Measurements from ENCODE around the gene TMEM132E.

The TMEM132E gene

GRCh38 chr17:34579017-34579946 is at the start of gene TMEM132E:
TSS of gene TMEM132E (plus strand) at chr17:34579582. CDS start at chr17:34581077, 1,495 bp downstream.
- no peaks in the 10 kb centered on the region for H3K9me3 ChIP-seq (ENCODE audit: insufficient read depth, low read length, severe bottlenecking)
- no peak within 1 kb of the TSS for H3K4me2 ChIP-seq (ENCODE audit: insufficient read depth, low read length)
- H3K79me2 ChIP-seq (ENCODE audit: insufficient read depth, low read length): no peaks in the 10 kb centered on the region
- no peak for ATAC-seq (ENCODE audit: insufficient read depth, low read depth)
- H3K9ac ChIP-seq (ENCODE audit: low read depth, low read length): no peak within 1 kb of the TSS
- no peak within 1 kb of the TSS for H3K4me3 ChIP-seq (ENCODE audit: low read depth in 1 of 2, low read length in 2 of 2)
- no peaks in the 10 kb centered on the region for H4K20me1 ChIP-seq (ENCODE audit: insufficient read depth, low read length)
- no peak within 1 kb of the TSS for H2AFZ ChIP-seq (ENCODE audit: low read depth, low read length)
- no peak for TF ChIP-seq EZH2 (IDR thresholded peaks at IDR 0.05; ENCODE audit: borderline replicate concordance, low read depth, low read length, severe bottlenecking)
- no peak for TF ChIP-seq CTCF (IDR thresholded peaks at IDR 0.05; ENCODE audit: borderline replicate concordance, extremely low read depth, low read length, poor library complexity, severe bottlenecking)
- no peaks in the 10 kb centered on the region for H3K36me3 ChIP-seq (ENCODE audit: insufficient read depth, low read length)
- H3K27me3 ChIP-seq (ENCODE audit: insufficient read depth, low read length, poor library complexity): peaks cover 15% of the 10 kb centered on the region
- no peaks in the 10 kb centered on the region for H3K4me1 ChIP-seq (ENCODE audit: insufficient read depth, low read length)
- no peak for DNase-seq
- H3K27ac ChIP-seq (ENCODE audit: low read length): no peak within 1 kb of the TSS

- Histone ChIP-seq H2AFZ (ENCODE audit: low read depth, low read length) (no peak overlapping the region), H3K27ac (ENCODE audit: low read length) (no peak overlapping the region), H4K20me1 (ENCODE audit: insufficient read depth, low read length) (no peaks in the 10 kb centered on the region), H3K36me3 (ENCODE audit: insufficient read depth, low read length) (no peaks in the 10 kb centered on the region), H3K9me3 (ENCODE audit: insufficient read depth, low read length, severe bottlenecking) (no peaks in the 10 kb centered on the region), H3K4me2 (ENCODE audit: insufficient read depth, low read length) (no peak overlapping the region), H3K27me3 (ENCODE audit: insufficient read depth, low read length, poor library complexity) (peaks cover 31% of the 10 kb centered on the region), H3K9ac (ENCODE audit: low read depth, low read length) (no peak overlapping the region), H3K4me1 (ENCODE audit: insufficient read depth, low read length) (no peaks in the 10 kb centered on the region), H3K79me2 (ENCODE audit: insufficient read depth, low read length) (no peaks in the 10 kb centered on the region), H3K4me3 (ENCODE audit: low read depth in 1 of 2, low read length in 2 of 2) (no peak overlapping the region)
- no peak for ATAC-seq (ENCODE audit: insufficient read depth, low read depth)
- TF ChIP-seq CTCF (IDR thresholded peaks at IDR 0.05; ENCODE audit: borderline replicate concordance, extremely low read depth, low read length, poor library complexity, severe bottlenecking) (no peak), EZH2 (IDR thresholded peaks at IDR 0.05; ENCODE audit: borderline replicate concordance, low read depth, low read length, severe bottlenecking) (no peak)
- DNase-seq: no peak
Observed at GRCh38 chr17:34530918-34531317, 48.5 kb upstream of the TMEM132E start.

GRCh38 chr17:34532281-34533065 is 46.9 kb upstream of the TMEM132E start:
- H3K4me2 ChIP-seq (ENCODE audit: insufficient read depth, low read length): no peak overlapping the region
- H3K27me3 ChIP-seq (ENCODE audit: insufficient read depth, low read length, poor library complexity): peaks cover 45% of the 10 kb centered on the region
- DNase-seq: no peak
- H3K4me3 ChIP-seq (ENCODE audit: low read depth in 1 of 2, low read length in 2 of 2): no peak overlapping the region
- no peaks in the 10 kb centered on the region for H3K9me3 ChIP-seq (ENCODE audit: insufficient read depth, low read length, severe bottlenecking)
- H3K27ac ChIP-seq (ENCODE audit: low read length): no peak overlapping the region
- no peaks in the 10 kb centered on the region for H3K36me3 ChIP-seq (ENCODE audit: insufficient read depth, low read length)
- no peaks in the 10 kb centered on the region for H3K4me1 ChIP-seq (ENCODE audit: insufficient read depth, low read length)
- H2AFZ ChIP-seq (ENCODE audit: low read depth, low read length): no peak overlapping the region
- no peak for TF ChIP-seq CTCF (IDR thresholded peaks at IDR 0.05; ENCODE audit: borderline replicate concordance, extremely low read depth, low read length, poor library complexity, severe bottlenecking)
- no peak for TF ChIP-seq EZH2 (IDR thresholded peaks at IDR 0.05; ENCODE audit: borderline replicate concordance, low read depth, low read length, severe bottlenecking)
- no peak for ATAC-seq (ENCODE audit: insufficient read depth, low read depth)
- H4K20me1 ChIP-seq (ENCODE audit: insufficient read depth, low read length): no peaks in the 10 kb centered on the region
- no peaks in the 10 kb centered on the region for H3K79me2 ChIP-seq (ENCODE audit: insufficient read depth, low read length)
- H3K9ac ChIP-seq (ENCODE audit: low read depth, low read length): no peak overlapping the region
